Fibroblast of villous mesenchyme (primary cell): ENCODE results near the gene DTNA. TPM values are rescaled to one million over a fixed set of nuclear protein-coding genes. Genes with fewer than 3 reads are reported as not detected.

ENCODE experiments used
- DNase-seq: peaks from one replicate; pipeline ENCODE4 v3.0.0-alpha.2; 2010; ENCODE audit warnings: low read depth
- H3K4me3 ChIP-seq: 2 replicates; pipeline ENCODE4 v1.5.1; 2011; ENCODE audit warnings: low read depth, mild to moderate bottlenecking, low read length
- total RNA-seq: library from RNA; depleted of rRNA; stranded (reverse); fragments of >200 nt; gene quantifications from 2 replicates; pipeline ENCODE4 v1.2.3, GENCODE V29; 2012
- TF ChIP-seq, protein P1 (sequence below): IDR thresholded peaks from 2 replicates; pipeline ENCODE4 v1.5.1; 2012; ENCODE audit warnings: low read depth, mild to moderate bottlenecking, low read length; ENCODE audit not compliant: insufficient read depth

The DTNA gene
- total RNA-seq, 1 donor: 18.1 TPM

DNA sequence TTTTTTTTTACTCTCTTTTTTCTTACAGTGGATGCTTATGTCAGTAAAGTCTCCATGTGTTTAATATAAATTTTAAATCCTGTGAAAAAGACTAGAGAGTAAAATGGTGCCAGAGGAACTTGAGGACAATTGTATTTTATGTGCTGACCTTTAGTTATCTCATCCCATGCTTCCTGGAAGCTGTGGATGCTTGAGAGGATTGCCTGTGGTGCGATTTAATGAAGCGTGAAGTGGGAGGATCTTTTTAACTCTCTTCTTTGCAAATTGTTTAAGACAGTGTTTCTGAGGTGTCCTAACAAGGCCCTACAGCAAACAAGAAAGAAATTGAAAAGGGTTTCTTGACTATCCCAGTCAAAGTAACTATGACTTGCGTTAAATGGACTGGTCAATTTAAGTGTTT lies 84.2 kb downstream of the DTNA start:
- no peak overlapping the region for H3K4me3 ChIP-seq
- TF ChIP-seq, protein P1, sequence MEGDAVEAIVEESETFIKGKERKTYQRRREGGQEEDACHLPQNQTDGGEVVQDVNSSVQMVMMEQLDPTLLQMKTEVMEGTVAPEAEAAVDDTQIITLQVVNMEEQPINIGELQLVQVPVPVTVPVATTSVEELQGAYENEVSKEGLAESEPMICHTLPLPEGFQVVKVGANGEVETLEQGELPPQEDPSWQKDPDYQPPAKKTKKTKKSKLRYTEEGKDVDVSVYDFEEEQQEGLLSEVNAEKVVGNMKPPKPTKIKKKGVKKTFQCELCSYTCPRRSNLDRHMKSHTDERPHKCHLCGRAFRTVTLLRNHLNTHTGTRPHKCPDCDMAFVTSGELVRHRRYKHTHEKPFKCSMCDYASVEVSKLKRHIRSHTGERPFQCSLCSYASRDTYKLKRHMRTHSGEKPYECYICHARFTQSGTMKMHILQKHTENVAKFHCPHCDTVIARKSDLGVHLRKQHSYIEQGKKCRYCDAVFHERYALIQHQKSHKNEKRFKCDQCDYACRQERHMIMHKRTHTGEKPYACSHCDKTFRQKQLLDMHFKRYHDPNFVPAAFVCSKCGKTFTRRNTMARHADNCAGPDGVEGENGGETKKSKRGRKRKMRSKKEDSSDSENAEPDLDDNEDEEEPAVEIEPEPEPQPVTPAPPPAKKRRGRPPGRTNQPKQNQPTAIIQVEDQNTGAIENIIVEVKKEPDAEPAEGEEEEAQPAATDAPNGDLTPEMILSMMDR: no peak
- DNase-seq: no peak

DNA sequence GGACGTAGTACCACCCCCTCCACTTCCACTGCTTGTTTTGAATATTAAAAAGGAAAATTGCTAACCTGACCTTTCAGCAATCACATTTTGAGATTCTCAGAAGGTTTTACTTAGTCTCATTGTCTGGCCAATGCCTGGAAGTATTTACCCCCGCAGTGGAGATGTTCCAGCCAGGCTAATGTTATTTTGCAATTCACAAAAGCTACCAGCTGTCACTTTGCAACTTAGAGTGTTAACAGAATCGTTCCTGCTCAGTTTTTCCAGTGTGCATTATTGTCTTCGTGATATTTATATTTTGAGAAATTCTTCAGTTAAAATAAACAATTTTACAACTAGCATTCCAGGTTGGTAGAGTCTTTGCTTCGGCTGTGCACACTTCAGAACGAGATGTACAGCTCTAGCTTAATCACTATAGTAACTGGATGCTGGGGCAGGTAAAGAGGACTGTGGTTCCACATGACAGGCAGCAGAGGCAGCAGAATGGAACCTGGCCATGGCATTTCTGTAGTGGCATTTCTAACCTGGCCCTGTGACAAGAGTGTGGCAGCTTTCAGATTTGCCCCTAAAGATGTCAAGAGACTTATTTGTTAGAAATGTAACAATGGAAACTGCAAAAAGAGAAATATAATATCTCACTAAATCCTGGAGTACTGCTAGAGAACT lies 85.1 kb downstream of the DTNA start:
- no peak overlapping the region for H3K4me3 ChIP-seq
- TF ChIP-seq, protein P1: no peak
- DNase-seq: peak; percentile 58

DNA sequence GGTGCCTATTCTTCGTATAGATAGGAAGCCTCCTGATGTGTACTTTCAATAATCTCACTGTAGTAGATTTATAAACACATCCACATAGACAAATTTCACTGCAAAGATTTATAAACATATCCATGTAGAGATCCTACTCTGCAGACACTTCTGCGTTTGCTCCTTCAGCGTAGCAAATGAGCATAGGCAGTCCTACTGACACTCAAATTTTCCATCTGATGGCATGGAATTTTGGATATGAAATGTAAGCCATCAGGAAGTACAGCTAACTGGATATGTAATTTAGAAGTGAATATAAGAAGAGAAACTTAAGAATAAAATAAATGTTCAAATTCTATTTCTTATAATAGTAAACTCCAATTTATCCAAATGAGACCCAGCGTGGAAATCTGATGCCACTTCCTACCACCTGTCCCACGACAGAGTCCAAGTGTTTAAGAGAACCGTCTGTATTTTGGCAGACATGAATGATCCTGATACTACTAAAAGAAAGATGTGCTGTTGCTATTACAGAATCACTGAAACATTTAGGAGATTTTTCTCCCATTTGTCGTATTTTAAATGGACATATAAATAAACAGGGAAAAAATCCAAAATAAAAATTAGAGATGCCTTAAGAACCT lies 86.0 kb downstream of the DTNA start:
- no peak for DNase-seq
- TF ChIP-seq, protein P1: no peak
- no peak overlapping the region for H3K4me3 ChIP-seq

DNA sequence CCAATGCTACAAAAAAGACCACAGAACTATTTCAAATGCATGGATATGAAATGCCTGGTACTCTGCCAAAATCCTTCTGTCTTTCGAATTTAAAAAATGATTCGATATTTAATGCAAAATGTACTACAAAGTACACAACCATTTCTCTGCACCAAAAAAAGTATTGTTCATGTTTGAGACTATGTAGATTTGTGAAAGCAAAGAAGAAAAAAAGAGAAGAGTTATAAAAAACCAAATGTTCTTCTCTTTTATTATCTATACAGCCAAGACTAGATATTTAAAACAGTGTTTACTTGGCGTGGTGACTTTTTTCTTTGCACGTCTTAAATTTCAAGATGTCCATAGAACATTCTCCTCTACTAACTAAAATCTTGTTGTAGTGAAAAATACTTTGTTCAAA lies 89.2 kb downstream of the DTNA start:
- no peak for DNase-seq
- no peak overlapping the region for H3K4me3 ChIP-seq
- TF ChIP-seq, protein P1: no peak

DNA sequence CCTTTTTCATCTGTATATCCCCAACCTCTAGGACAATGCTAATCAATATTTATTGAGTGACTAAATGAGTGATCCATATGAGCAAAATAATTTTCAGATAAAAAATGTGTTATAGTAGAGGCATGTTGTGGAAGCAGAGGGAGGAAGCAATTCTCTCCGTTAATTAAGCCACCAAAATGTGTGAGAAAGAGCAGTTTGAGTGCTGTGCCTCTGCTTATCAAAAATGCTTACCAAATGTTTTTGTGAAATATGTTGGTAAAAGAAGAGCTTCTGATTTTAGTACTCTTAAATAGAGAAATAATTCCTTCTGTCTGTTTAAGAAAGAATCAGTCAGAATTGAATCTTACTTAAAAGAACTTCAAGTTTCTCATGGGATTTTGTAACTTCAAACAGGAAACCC lies 90.3 kb downstream of the DTNA start:
- no peak overlapping the region for H3K4me3 ChIP-seq
- TF ChIP-seq, protein P1: no peak
- no peak for DNase-seq

DNA sequence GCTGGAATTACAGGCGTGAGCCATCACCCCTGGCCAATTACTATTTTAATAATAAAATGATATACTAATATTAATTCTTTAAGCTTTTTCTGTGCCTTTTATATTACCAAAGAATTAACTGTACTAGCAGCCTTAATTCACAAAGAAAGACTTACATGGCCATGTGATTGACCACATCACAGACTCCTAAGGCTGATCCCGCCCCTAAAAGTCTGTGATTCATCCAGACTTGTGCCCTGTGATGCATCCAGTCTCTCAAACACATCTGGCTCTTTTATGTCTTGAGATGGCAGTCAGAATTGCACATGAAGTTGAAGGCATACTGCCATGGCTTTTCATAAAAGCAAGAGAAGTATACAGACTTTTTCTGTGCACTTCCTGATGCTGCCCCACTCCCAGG lies 91.7 kb downstream of the DTNA start:
- DNase-seq: peak; percentile 72
- H3K4me3 ChIP-seq: no peak overlapping the region
- TF ChIP-seq, protein P1: no peak
